PC-9 (cell line): ENCODE measurements around the gene ABR. TPM values are rescaled to one million over a fixed set of nuclear protein-coding genes. Genes with fewer than 3 reads are reported as not detected.

Experiments used
- BruUV-seq: library from RNA; stranded (reverse); fragments of 400-500 nt; replicated peaks from 2 replicates; lab custom pipeline; 2021; lab: Mats Ljungman, UMichigan
- CTCF ChIA-PET: fragments of 300-600 bp; sonication (Branson Sonifier 250); formaldehyde crosslinking; loops from one replicate; lab custom pipeline; 2022; ENCODE audit warnings: antibody characterized with exemption; lab: Charles Lee
- POLR2A ChIA-PET: fragments of 300-600 bp; sonication (Branson Sonifier 250); formaldehyde crosslinking; loops from one replicate; lab custom pipeline; 2022; ENCODE audit warnings: antibody characterized with exemption; ENCODE audit not compliant: unreplicated experiment; lab: Charles Lee
- DNase-seq, 2 experiments: peaks; one replicate each; pipeline versions ENCODE4 v3.0.0 to v3.0.0-alpha.2; 2015 to 2022; ENCODE audit warnings: mixed read lengths in 1 of 2
- H2AFZ ChIP-seq: fragments of 200-600 bp; sonication (generic); 2 replicates; pipeline ENCODE4 v1.8.1; 2017; ENCODE audit warnings: antibody characterized with exemption
- H3F3A ChIP-seq: fragments of 200-600 bp; sonication (generic); 2 replicates; pipeline ENCODE4 v1.8.1; 2017; ENCODE audit warnings: antibody characterized with exemption, mild to moderate bottlenecking, low read depth; ENCODE audit not compliant: insufficient read depth
- H3K27ac ChIP-seq: fragments of 200-600 bp; sonication (generic); 2 replicates; pipeline ENCODE4 v1.6.1; 2016; ENCODE audit warnings: mixed run types
- H3K27me3 ChIP-seq: fragments of 200-600 bp; sonication (generic); 2 replicates; pipeline ENCODE4 v1.6.1; 2016; ENCODE audit warnings: low read depth, mixed run types; ENCODE audit not compliant: insufficient read depth
- H3K36me3 ChIP-seq: fragments of 200-600 bp; sonication (generic); 2 replicates; pipeline ENCODE4 v1.6.1; 2016; ENCODE audit warnings: low read depth, mixed run types
- H3K4me1 ChIP-seq: fragments of 200-600 bp; sonication (generic); replicated peaks from 2 replicates; pipeline ENCODE4 v1.6.1; 2016; ENCODE audit warnings: mixed run types; ENCODE audit not compliant: insufficient read depth
- H3K4me2 ChIP-seq: fragments of 200-600 bp; sonication (generic); 2 replicates; pipeline ENCODE4 v1.6.1; 2017; ENCODE audit warnings: mixed run types
- H3K4me3 ChIP-seq: fragments of 200-600 bp; sonication (generic); 2 replicates; pipeline ENCODE4 v1.6.1; 2016; ENCODE audit warnings: mixed run types
- H3K79me2 ChIP-seq: fragments of 200-600 bp; sonication (generic); 2 replicates; pipeline ENCODE4 v1.6.1; 2017; ENCODE audit warnings: low read depth, mixed run types
- H3K9me2 ChIP-seq: fragments of 200-600 bp; sonication (generic); 2 replicates; pipeline ENCODE4 v1.8.1; 2017; ENCODE audit warnings: mild to moderate bottlenecking; ENCODE audit not compliant: insufficient read depth
- H3K9me3 ChIP-seq: fragments of 200-600 bp; sonication (generic); 2 replicates; pipeline ENCODE4 v1.8.1; 2016; ENCODE audit warnings: low read depth; ENCODE audit not compliant: insufficient read depth
- H4K20me1 ChIP-seq: fragments of 200-600 bp; sonication (generic); 2 replicates; pipeline ENCODE4 v1.8.1; 2017; ENCODE audit not compliant: insufficient read depth
- EZH2 ChIP-seq: fragments of 200-600 bp; sonication (generic); IDR thresholded peaks from 2 replicates; pipeline ENCODE4 v1.8.0; 2017; ENCODE audit warnings: antibody characterized with exemption, low read depth
- intact Hi-C: fragments of 100-400 bp; cut with micrococcal nuclease; formaldehyde crosslinking; loops from one replicate; pipeline ENCODE4 v1.10.0; 2022; ENCODE audit not compliant: unreplicated experiment
- total RNA-seq: library from RNA; stranded (reverse); gene quantifications from 2 replicates; pipeline ENCODE4 v1.2.3, GENCODE V29; 2021
- TF ChIP-seq, protein P1 (sequence below): fragments of 200-600 bp; sonication (generic); conservative IDR thresholded peaks from 2 replicates; pipeline ENCODE4 v1.6.1; 2017; ENCODE audit warnings: mixed run types, antibody characterized with exemption, mild to moderate bottlenecking, moderate library complexity

ABR gene
- total RNA-seq, 1 experiment from 2014 or later: 76.0 TPM

DNA sequence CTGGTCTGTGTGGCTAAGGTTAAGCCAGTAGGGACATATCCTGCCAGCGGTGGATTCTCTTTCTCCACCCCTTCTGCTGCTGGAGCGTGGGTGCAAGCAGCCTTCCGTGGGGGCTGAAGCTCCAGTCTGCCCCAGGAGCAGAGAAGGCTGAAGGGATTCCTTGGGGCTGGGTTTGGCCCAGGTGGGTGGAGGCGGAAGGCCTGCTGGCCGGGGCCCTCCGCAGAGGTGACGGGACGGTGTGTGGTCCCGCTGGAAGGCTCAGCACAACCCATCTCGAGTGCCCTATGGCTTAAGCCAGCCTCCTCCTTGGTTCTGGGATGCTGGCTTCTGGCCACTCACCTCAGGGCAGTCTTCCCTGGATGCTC, 169.7 kb downstream of the ABR start:
- Histone ChIP-seq H3K36me3 (no peaks in the 10 kb centered on the region), H3K27ac (no peak overlapping the region), H3K4me1 (no peaks in the 10 kb centered on the region), H3K9me2 (no peaks in the 10 kb centered on the region), H2AFZ (no peak overlapping the region), H3F3A (peaks cover 4% of the 10 kb centered on the region; the same call in 1 of the 2 replicates), H4K20me1 (peaks cover 7% of the 10 kb centered on the region), H3K9me3 (no peaks in the 10 kb centered on the region), H3K4me2 (no peak overlapping the region), H3K79me2 (no peaks in the 10 kb centered on the region), H3K27me3 (no peaks in the 10 kb centered on the region), H3K4me3 (no peak overlapping the region)
- DNase-seq: no peak
- CTCF ChIA-PET: no interaction called here
- POLR2A ChIA-PET: no interaction called here
- no peak for TF ChIP-seq EZH2
- TF ChIP-seq, protein P1, sequence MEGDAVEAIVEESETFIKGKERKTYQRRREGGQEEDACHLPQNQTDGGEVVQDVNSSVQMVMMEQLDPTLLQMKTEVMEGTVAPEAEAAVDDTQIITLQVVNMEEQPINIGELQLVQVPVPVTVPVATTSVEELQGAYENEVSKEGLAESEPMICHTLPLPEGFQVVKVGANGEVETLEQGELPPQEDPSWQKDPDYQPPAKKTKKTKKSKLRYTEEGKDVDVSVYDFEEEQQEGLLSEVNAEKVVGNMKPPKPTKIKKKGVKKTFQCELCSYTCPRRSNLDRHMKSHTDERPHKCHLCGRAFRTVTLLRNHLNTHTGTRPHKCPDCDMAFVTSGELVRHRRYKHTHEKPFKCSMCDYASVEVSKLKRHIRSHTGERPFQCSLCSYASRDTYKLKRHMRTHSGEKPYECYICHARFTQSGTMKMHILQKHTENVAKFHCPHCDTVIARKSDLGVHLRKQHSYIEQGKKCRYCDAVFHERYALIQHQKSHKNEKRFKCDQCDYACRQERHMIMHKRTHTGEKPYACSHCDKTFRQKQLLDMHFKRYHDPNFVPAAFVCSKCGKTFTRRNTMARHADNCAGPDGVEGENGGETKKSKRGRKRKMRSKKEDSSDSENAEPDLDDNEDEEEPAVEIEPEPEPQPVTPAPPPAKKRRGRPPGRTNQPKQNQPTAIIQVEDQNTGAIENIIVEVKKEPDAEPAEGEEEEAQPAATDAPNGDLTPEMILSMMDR: no peak
- no TSS peak for BruUV-seq
- intact Hi-C loops: no loop called here

DNA sequence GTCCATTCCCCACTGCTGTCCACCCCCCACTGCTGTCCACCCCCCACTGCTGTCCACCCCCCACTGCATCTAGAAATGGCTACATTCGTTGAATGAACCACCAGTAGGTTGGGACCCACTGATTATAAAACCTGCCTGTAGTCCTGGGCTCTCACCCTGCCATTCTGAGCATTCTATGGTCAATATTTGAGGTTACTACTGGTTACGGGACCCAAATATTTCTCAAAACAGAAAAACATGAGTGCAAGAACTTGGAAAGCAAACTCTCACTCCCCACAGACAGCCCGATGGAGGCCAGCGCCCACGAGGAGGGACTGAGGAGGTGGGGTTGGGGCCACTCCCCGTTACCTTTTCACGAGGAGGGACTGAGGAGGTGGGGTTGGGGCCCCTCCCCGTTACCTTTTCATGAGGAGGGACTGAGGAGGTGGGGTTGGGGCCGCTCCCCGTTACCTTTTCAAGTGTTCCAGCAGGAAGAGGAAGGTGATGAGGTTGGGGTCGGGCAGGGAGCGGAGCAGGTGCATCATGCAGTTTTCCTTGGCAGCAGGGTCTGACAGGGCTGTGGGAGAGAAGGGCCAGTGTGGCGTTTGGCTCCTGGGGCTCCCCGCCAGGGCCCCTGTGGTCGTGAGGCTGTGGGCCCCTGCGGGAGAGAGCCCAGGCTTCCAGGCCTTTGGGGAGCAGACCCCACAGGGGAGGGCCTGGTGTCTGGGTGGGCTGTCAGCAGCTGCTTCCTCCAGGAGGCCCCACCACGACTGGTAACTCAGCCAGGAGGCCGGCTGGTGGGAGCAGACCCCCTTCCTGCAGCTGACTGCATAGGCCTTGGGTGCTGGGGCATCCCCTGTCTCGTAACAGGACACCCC, 170.3 kb downstream of the ABR start:
- H3F3A ChIP-seq: peaks cover 8% of the 10 kb centered on the region; the same call in 1 of the 2 replicates
- CTCF ChIA-PET: no interaction called here
- intact Hi-C loops: no loop called here
- DNase-seq: no peak
- no peaks in the 10 kb centered on the region for H3K27me3 ChIP-seq
- H2AFZ ChIP-seq: no peak overlapping the region
- H3K9me2 ChIP-seq: no peaks in the 10 kb centered on the region
- TF ChIP-seq, protein P1: no peak
- no peak for TF ChIP-seq EZH2
- POLR2A ChIA-PET: no interaction called here
- H4K20me1 ChIP-seq: peaks cover 13% of the 10 kb centered on the region
- no peaks in the 10 kb centered on the region for H3K4me1 ChIP-seq
- H3K4me3 ChIP-seq: no peak overlapping the region
- no peaks in the 10 kb centered on the region for H3K79me2 ChIP-seq
- H3K9me3 ChIP-seq: no peaks in the 10 kb centered on the region
- H3K36me3 ChIP-seq: no peaks in the 10 kb centered on the region
- no TSS peak for BruUV-seq
- H3K27ac ChIP-seq: no peak overlapping the region
- no peak overlapping the region for H3K4me2 ChIP-seq

DNA sequence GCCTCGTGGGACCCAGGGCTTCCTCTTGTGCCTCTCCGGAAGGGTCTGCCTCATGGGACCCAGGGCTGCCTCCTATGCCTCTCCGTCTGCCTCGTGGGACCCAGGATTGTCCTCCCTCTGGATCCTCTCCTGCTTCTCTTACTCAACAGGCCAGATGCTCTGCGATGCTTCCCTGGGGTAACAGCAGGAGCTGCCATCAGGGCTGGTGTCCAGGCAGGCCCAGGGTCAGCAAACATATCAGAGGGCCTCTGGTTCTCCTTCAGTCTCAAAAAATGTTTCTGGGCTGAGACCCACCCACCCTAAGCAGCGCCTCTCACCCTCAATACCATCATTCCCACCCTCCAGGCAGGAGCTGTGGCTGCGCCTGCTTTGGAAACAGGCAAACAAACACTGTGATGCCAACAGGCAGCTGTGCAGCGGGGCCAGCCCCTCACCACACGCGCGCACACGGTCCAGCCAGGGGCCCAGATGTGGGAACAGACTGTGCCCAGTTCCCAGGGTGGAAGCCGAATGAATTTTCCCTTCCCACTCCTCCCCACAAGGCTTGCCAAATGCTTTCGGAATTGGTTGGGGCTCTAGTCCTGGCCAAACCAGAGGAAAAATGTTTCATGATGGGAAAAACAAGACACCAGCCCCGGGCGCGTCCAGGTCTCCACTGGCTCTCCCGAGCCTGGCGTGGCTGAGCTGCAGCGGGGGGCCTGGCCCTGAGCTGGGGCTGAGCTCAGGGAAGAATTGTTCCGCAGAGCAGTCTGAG, 171.6 kb downstream of the ABR start:
- Histone ChIP-seq H3K4me3 (no peak overlapping the region), H3K9me3 (no peaks in the 10 kb centered on the region), H3K36me3 (no peaks in the 10 kb centered on the region), H3F3A (peaks cover 10% of the 10 kb centered on the region; the same call in 1 of the 2 replicates), H4K20me1 (peaks cover 19% of the 10 kb centered on the region), H3K27ac (no peak overlapping the region), H2AFZ (no peak overlapping the region), H3K4me2 (no peak overlapping the region), H3K9me2 (no peaks in the 10 kb centered on the region), H3K79me2 (no peaks in the 10 kb centered on the region), H3K4me1 (no peaks in the 10 kb centered on the region), H3K27me3 (no peaks in the 10 kb centered on the region)
- intact Hi-C loops: no loop called here
- DNase-seq: no peak
- POLR2A ChIA-PET: interaction anchor here (0.6 kb wide), 1 partner anchor 292 kb away, joined by 3 read pairs; no protein-coding TSS in a partner anchor
- BruUV-seq: no TSS peak
- TF ChIP-seq, protein P1: no peak
- no peak for TF ChIP-seq EZH2
- CTCF ChIA-PET: no interaction called here
